H1 (cell line): ENCODE results near the gene ANAPC16. TPM values are rescaled to one million over a fixed set of nuclear protein-coding genes. Genes with fewer than 3 reads are reported as not detected.

ENCODE experiments used
- ASH2L ChIP-seq: fragments of 200-600, 300-600 bp; sonication (generic); IDR thresholded peaks from one replicate; pipeline ENCODE4 v1.7.1; 2017; ENCODE audit warnings: low read length
- ATF2 ChIP-seq: IDR thresholded peaks from 2 replicates; pipeline ENCODE4 v1.6.1; 2012; ENCODE audit warnings: low read length, inconsistent platforms
- ATF3 ChIP-seq: IDR thresholded peaks from 2 replicates; pipeline ENCODE4 v1.6.1; 2011; ENCODE audit warnings: low read depth, mild to moderate bottlenecking, low read length; ENCODE audit not compliant: insufficient read depth
- BCL11A ChIP-seq, 2 experiments: IDR thresholded peaks; one replicate each; pipeline ENCODE4 v1.6.1; 2011; ENCODE audit warnings: low read depth in 2 of 2, low read length in 2 of 2, mild to moderate bottlenecking in 2 of 2
- BRCA1 ChIP-seq: IDR thresholded peaks from 2 replicates; pipeline ENCODE4 v1.6.1; 2012; ENCODE audit warnings: low read depth, low read length, improper control_type of control experiment
- CHD1 ChIP-seq: IDR thresholded peaks from 2 replicates; pipeline ENCODE4 v1.6.1; 2012; ENCODE audit warnings: low read depth, low read length, improper control_type of control experiment
- EZH2 ChIP-seq: fragments of 200-600 bp; sonication (generic); IDR thresholded peaks from 2 replicates; pipeline ENCODE4 v1.7.1; 2012; ENCODE audit warnings: low read depth, mild to moderate bottlenecking, moderate library complexity, low read length, inconsistent platforms; ENCODE audit not compliant: severe bottlenecking
- HDAC2 ChIP-seq, 2 experiments: fragments of 300-600 bp in 1 of 2; sonication (generic) in 1 of 2; IDR thresholded peaks; 2 replicates each; pipeline ENCODE4 v1.6.1; 2011 to 2012; ENCODE audit warnings: low read depth in 2 of 2, low read length in 2 of 2, mild to moderate bottlenecking in 2 of 2, moderate library complexity in 2 of 2, borderline replicate concordance in 1 of 2, inconsistent platforms in 1 of 2
- HDAC6 ChIP-seq: IDR thresholded peaks from one replicate; pipeline ENCODE4 v1.7.1; 2012; ENCODE audit warnings: low read depth, mild to moderate bottlenecking, inconsistent platforms, low read length, moderate library complexity
- KDM5A ChIP-seq: fragments of 200-600 bp; IDR thresholded peaks from 2 replicates; pipeline ENCODE4 v1.7.1; 2012; ENCODE audit warnings: mild to moderate bottlenecking, low read length, inconsistent platforms, mixed read lengths
- MAFK ChIP-seq: IDR thresholded peaks from 2 replicates; pipeline ENCODE4 v1.6.1; 2012; ENCODE audit warnings: low read depth, mild to moderate bottlenecking, improper control_type of control experiment, low read length
- NANOG ChIP-seq: IDR thresholded peaks from 2 replicates; pipeline ENCODE4 v1.6.1; 2011; ENCODE audit warnings: low read length, low read depth, mild to moderate bottlenecking, inconsistent platforms; ENCODE audit not compliant: insufficient read depth, poor library complexity, severe bottlenecking
- RBBP5 ChIP-seq: IDR thresholded peaks from 2 replicates; pipeline ENCODE4 v1.7.1; 2012; ENCODE audit warnings: low read depth, mild to moderate bottlenecking, inconsistent platforms, low read length, moderate library complexity, borderline replicate concordance
- RNF2 ChIP-seq: fragments of 200-900, 300-1000 bp; sonication (generic); IDR thresholded peaks from 2 replicates; pipeline ENCODE4 v1.7.1; 2016; ENCODE audit warnings: borderline replicate concordance, low read depth, mild to moderate bottlenecking, antibody characterized with exemption, low read length; ENCODE audit not compliant: poor library complexity, severe bottlenecking; ENCODE audit errors: missing control alignments
- RXRA ChIP-seq: IDR thresholded peaks from 2 replicates; pipeline ENCODE4 v1.6.1; 2011; ENCODE audit warnings: low read depth, mild to moderate bottlenecking, low read length, moderate library complexity; ENCODE audit not compliant: insufficient read depth
- SIRT6 ChIP-seq: IDR thresholded peaks from one replicate; pipeline ENCODE4 v1.7.1; 2012; ENCODE audit warnings: low read length, inconsistent platforms
- SP1 ChIP-seq: IDR thresholded peaks from 2 replicates; pipeline ENCODE4 v1.6.1; 2011; ENCODE audit warnings: low read depth, low read length
- SRF ChIP-seq: IDR thresholded peaks from 2 replicates; pipeline ENCODE4 v1.6.1; 2011; ENCODE audit warnings: mild to moderate bottlenecking, low read depth, low read length, moderate library complexity
- TCF12 ChIP-seq: IDR thresholded peaks from 2 replicates; pipeline ENCODE4 v1.6.1; 2011; ENCODE audit warnings: low read depth, mild to moderate bottlenecking, low read length
- polyA plus RNA-seq, 7 experiments: library from polyadenylated mRNA; depleted of rRNA in 3 of 7; stranded (reverse) in 5 of 7; unstranded in 2 of 7; fragments of >200 nt in 5 of 7; fragments of 200-250 nt in 2 of 7; gene quantifications; 1 replicate in 5 of 7; 2 replicates in 1 of 7; 4 replicates in 1 of 7; pipeline versions ENCODE4 v1.2.1 to v1.2.3, GENCODE V29; 2011 to 2013; ENCODE audit warnings: missing spikeins in 2 of 7, mixed read lengths in 2 of 7
- total RNA-seq: library from RNA; stranded (reverse); fragmentation: NEBNext Ultra II Directional; extraction: Animal tissue kit (Norgen Biotek cat#: 25700); gene quantifications from 2 replicates; pipeline ENCODE4 v1.2.1, GENCODE V29; 2021

The ANAPC16 gene
- total and polyA plus RNA-seq, 2 of the 8 experiments (the other 6 are each of a cell fraction or from before 2014, with no cell fraction given), result 53.1 to 57.4 TPM

DNA sequence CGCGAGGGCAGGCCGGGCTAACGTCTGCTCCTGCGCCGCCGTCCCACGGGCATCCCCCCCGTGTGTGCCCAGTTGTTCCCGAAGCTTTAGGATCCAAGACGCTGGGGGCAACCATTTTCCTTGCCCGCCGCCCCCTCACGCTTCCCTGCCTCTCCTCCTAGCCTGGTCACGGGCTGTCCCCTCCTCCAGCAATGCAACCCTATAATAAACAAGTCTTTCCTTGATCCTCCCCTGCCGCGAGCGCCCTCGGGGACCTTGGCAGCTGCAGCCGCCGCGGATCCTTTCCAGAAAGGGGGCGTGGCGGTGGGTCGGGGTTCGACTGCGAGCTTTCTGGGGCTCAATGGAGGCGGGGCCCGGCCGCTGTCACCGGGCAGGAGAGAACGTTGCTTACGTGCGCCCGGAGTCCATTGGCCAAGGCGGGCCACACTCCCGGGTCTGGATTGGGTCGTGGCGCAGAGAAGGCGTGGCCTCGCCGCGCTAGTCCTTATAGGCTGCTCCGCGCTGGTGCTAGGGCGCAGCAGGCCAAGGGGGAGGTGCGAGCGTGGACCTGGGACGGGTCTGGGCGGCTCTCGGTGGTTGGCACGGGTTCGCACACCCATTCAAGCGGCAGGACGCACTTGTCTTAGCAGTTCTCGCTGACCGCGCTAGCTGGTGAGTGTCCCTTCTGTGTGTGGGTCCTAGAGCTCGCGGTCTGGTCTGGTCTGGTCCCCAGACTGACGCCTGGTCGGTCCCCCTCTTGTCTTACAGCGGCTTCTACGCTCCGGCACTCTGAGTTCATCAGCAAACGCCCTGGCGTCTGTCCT is 57.8 kb downstream of the ANAPC16 start, which contains the start of gene DDIT4 (continued):
- no peak for TF ChIP-seq ATF3
- TF ChIP-seq MAFK, result no peak
- TF ChIP-seq SIRT6, result no peak
- TF ChIP-seq ATF2, result peak; percentile 15; the same call in 1 of the 2 replicates
- no peak for TF ChIP-seq RXRA
- no peak for TF ChIP-seq BCL11A (IDR thresholded peaks at IDR 0.05; ENCODE audit: low read depth in 2 of 2, low read length in 2 of 2)
- TF ChIP-seq ASH2L, result peak; percentile 38
- TF ChIP-seq RBBP5, result 0 out of 2 replicates have a peak, but pooled peaks have one; percentile 50
- peak in 1 of 2 experiments; percentile 33; a peak in 1 of 4 replicates for TF ChIP-seq HDAC2 (IDR thresholded peaks at IDR 0.05; ENCODE audit: borderline replicate concordance in 1 of 2, low read depth in 2 of 2, low read length in 2 of 2)
- TF ChIP-seq TCF12, result no peak
- no peak for TF ChIP-seq NANOG
- no peak for TF ChIP-seq BRCA1
- no peak for TF ChIP-seq CHD1
- TF ChIP-seq SP1, result peak; percentile 87
- no peak for TF ChIP-seq RNF2
- TF ChIP-seq HDAC6, result no peak
- no peak for TF ChIP-seq SRF
- no peak for TF ChIP-seq EZH2
- TF ChIP-seq KDM5A, result no peak
